Fibroblast of mammary gland (primary cell): ENCODE measurements around the gene MEGF6.

Experiments
- DNase-seq: peaks from one replicate; pipeline ENCODE4 v3.0.0-alpha.2; 2010; ENCODE audit warnings: low read depth
- H3K4me3 ChIP-seq: 2 replicates; pipeline ENCODE4 v1.5.1; 2011; ENCODE audit warnings: low read depth, mild to moderate bottlenecking, low read length, moderate library complexity; ENCODE audit not compliant: control insufficient read depth
- TF ChIP-seq, protein P1 (sequence below): conservative IDR thresholded peaks from 2 replicates; pipeline ENCODE4 v1.5.1; 2011; ENCODE audit warnings: low read depth, low read length, inconsistent platforms; ENCODE audit not compliant: control insufficient read depth, insufficient read depth

MEGF6 gene

DNA sequence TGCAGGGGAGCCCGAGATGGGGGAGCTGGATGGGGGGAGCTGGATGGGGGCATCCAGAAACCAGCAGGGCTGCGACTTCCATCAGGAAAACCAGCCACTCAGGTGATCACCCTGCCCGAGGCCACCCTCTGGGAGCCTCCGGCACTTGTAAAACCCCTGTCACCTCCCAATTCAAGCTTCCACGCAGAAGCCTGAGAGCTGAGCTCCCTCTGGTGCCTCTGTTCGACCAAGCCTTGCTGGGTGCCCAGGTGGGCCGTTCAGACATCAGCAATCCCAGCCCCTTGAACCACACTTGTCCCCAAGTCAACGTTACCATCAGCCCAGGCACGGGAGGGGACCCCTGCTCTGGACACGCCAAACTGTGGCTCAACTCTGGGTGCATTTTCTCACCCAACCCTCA is 59.6 kb downstream of the MEGF6 start:
- TF ChIP-seq, protein P1, sequence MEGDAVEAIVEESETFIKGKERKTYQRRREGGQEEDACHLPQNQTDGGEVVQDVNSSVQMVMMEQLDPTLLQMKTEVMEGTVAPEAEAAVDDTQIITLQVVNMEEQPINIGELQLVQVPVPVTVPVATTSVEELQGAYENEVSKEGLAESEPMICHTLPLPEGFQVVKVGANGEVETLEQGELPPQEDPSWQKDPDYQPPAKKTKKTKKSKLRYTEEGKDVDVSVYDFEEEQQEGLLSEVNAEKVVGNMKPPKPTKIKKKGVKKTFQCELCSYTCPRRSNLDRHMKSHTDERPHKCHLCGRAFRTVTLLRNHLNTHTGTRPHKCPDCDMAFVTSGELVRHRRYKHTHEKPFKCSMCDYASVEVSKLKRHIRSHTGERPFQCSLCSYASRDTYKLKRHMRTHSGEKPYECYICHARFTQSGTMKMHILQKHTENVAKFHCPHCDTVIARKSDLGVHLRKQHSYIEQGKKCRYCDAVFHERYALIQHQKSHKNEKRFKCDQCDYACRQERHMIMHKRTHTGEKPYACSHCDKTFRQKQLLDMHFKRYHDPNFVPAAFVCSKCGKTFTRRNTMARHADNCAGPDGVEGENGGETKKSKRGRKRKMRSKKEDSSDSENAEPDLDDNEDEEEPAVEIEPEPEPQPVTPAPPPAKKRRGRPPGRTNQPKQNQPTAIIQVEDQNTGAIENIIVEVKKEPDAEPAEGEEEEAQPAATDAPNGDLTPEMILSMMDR = no peak
- DNase-seq = no peak
- H3K4me3 ChIP-seq = no peak overlapping the region

- no peak overlapping the region for H3K4me3 ChIP-seq
- TF ChIP-seq, protein P1 = no peak
- DNase-seq = no peak
Observed at GRCh38 chr1:3551290-3551678, 60.0 kb downstream of the MEGF6 start.

- no peak overlapping the region for H3K4me3 ChIP-seq
- TF ChIP-seq, protein P1 = no peak
- DNase-seq = no peak
Observed at GRCh38 chr1:3550511-3551289, 60.6 kb downstream of the MEGF6 start.

DNA sequence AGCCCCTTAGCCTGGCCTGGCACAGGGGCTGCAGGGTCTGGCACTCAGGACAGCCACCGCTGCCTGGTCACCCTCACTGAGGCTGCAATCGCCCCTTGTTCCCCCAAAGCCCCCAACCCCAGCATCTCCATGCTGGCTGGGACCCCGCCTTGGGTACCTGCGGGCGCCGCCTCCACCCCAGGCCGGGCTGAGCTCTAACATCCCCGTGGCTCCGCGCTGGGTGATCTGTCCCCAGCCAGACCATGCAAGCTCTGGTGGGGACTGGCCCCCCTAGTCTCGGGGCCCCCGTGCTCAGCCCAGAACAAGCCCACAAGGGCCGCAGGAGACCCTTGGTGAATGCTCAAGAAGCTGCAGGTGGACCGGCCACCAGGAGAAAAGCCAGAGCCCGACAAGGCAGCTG is 62.4 kb downstream of the MEGF6 start:
- DNase-seq = no peak
- TF ChIP-seq, protein P1 = no peak

GRCh38 chr1:3548156-3548893 is 63.0 kb downstream of the MEGF6 start:
- TF ChIP-seq, protein P1 = no peak

More for the DNA sequence above, 62.4 kb downstream of the MEGF6 start:
- no peak overlapping the region for H3K4me3 ChIP-seq

DNA sequence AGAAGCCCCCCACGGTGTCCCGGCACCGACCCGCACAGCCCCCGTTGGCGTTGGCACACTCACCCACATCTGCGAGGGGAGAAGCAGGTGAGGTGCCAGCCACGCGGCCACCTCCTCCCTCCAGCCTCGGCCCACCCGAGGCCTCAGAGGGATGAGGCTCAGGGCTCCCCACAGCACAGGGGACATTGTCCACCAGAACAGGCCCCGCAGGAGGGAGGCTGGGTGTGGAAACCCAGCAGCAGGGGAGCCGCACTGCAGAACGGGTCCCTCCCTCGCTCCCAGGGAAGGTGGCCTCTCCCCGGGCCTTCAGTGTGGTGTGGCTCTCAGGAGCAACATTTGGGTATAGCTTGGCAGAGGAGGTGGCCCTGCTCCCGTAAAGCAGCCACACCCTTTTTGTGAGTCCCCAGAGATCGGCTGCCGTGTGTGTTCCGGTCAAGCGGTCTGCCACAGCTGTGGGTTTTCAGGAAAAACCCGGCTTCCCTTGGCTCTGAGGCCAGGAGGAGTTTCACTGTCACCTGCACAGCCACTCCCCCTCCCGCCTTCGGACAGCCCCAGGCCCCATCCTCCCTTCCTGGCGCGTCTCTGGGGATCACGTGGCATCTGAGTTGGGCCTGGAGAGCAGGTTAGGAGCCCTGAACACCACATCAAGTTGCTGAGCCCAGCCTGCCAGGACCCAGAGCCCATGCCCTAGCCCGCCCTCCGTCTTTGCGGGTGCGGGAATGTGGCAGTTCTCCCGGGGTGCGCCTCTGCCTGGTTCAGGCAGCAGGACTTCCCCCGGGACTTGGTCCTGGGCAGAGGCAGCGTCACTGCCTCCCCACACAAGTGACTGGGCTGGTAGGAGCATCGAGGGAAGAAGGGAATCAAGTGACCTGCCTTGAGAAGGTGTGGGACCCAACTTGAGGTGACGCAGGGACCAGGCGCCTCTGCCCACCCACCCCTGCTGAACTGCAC is 64.0 kb downstream of the MEGF6 start:
- DNase-seq = no peak

More at GRCh38 chr1:3548156-3548893, 63.0 kb downstream of the MEGF6 start:
- peak; percentile 3 for DNase-seq
- no peak overlapping the region for H3K4me3 ChIP-seq

More for the DNA sequence above, 64.0 kb downstream of the MEGF6 start:
- H3K4me3 ChIP-seq = no peak overlapping the region
- TF ChIP-seq, protein P1 = no peak
